Midbrain (tissue), 1 donor: ENCODE measurements around the gene FOXQ1.

Source experiments
- DNase-seq: peaks from one replicate; lab custom pipeline; 2025; lab: John Stamatoyannopoulos, UW

Gene FOXQ1

DNA sequence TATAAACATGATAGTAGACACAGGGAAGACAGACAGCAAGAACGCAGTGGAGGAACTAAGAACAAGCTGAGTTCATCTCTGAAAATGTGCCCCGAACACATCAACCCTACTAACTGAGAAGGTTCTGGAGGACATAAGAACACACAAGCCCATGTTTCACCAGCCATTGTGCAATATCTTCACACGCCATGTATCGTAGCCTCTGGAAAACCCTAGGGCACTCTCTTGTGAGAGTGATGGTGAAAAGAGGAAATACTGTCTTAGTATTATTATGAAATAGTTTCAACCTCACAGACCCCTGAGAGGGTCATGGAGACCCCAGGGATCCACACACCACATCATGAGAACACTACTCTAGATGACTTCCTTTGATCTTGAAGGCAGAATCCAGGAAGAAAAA lies 51.4 kb downstream of the FOXQ1 start:
- DNase-seq: no peak

DNA sequence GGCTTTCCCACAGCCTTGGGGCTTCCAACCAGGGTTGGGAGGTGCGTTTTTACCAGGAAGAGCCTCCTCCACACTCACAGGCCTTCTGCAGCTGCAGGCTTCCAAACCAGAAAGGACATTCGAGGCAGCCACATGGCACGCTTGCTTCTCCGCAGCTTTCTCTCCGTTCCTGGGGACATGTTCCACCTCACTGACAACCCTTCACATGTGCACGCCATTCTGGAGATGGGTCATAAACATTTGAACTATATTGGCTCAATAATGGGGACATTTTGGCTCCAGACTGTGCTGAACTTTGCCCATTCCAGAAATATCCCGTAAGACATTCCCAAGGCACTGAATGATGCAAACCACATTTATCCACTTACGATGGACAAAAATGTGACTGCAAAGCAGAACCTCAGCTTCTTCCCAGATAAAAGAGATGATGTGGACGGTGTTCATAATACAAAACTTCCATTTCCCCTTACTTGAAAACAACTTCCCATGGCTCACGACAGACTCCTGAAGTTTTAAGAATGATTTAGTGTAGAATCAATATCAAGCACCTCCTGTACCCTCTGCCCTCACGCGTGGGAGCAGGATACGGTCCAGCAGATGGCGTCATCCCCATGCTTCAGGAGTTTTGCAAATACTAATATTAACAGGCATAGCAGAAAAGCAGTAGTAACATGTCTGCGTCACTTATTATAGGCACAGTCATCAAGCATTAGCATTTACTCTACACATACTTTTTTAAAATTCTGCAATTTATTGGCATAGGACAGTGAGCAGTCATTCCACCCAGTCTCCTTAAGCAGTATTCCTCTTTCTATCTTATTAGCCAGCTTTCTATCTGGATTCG lies 52.1 kb downstream of the FOXQ1 start:
- no peak for DNase-seq
